MCF 10A (cell line): ENCODE measurements around the gene DBI. TPM values are rescaled to one million over a fixed set of nuclear protein-coding genes. Genes with fewer than 3 reads are reported as not detected.

Experiments
- BruUV-seq: library from RNA; stranded (reverse); fragments of 400-500 nt; replicated peaks from 2 replicates; lab custom pipeline; 2021; lab: Mats Ljungman, UMichigan
- CTCF ChIA-PET: fragments of 300-600 bp; sonication (Branson Sonifier 250); formaldehyde crosslinking; extraction: SDS; loops from one replicate; lab custom pipeline; 2021; ENCODE audit warnings: antibody characterized with exemption, inconsistent platforms; lab: Yijun Ruan, JAX
- POLR2A ChIA-PET: fragments of 300-600, 350-650 bp; sonication (Branson Sonifier 250); formaldehyde crosslinking; extraction: SDS; loops from one replicate; lab custom pipeline; 2020; ENCODE audit warnings: antibody characterized with exemption, inconsistent platforms; lab: Yijun Ruan, JAX
- DNase-seq: peaks from one replicate; pipeline ENCODE4 v3.0.0-alpha.2; 2018; ENCODE audit not compliant: unreplicated experiment
- H3K27ac Mint-ChIP-seq: one replicate; pipeline ENCODE4 v1.8.0; 2022; ENCODE audit warnings: mild to moderate bottlenecking, low read depth, mixed read lengths; ENCODE audit not compliant: unreplicated experiment
- H3K27me3 Mint-ChIP-seq: one replicate; pipeline ENCODE4 v1.8.0; 2022; ENCODE audit warnings: mixed read lengths; ENCODE audit not compliant: insufficient read depth, unreplicated experiment
- H3K36me3 Mint-ChIP-seq: one replicate; pipeline ENCODE4 v1.8.0; 2022; ENCODE audit warnings: mild to moderate bottlenecking, moderate library complexity, mixed read lengths; ENCODE audit not compliant: insufficient read depth, unreplicated experiment
- H3K4me1 Mint-ChIP-seq: one replicate; pipeline ENCODE4 v1.8.0; 2022; ENCODE audit warnings: mixed read lengths; ENCODE audit not compliant: insufficient read depth, unreplicated experiment
- H3K4me3 Mint-ChIP-seq: one replicate; pipeline ENCODE4 v1.8.0; 2022; ENCODE audit warnings: mild to moderate bottlenecking, moderate library complexity, mixed read lengths; ENCODE audit not compliant: unreplicated experiment
- H3K9me3 Mint-ChIP-seq: one replicate; pipeline ENCODE4 v1.8.0; 2022; ENCODE audit warnings: mixed read lengths; ENCODE audit not compliant: unreplicated experiment
- CTCF ChIP-seq: fragments of 200-600 bp; IDR thresholded peaks from one replicate; pipeline ENCODE4 v1.8.0; 2022; ENCODE audit warnings: antibody characterized with exemption, mild to moderate bottlenecking; ENCODE audit not compliant: unreplicated experiment
- intact Hi-C: fragments of 100-400 bp; cut with micrococcal nuclease; formaldehyde crosslinking; loops from 2 replicates; pipeline ENCODE4 v1.14.1; 2022
- total RNA-seq: library from RNA; stranded (reverse); gene quantifications from 2 replicates; pipeline ENCODE4 v1.2.3, GENCODE V29; 2022

Gene DBI
- total RNA-seq, 1 experiment from 2014 or later: 104 TPM

GRCh38 chr2:119323459-119323858 is 43.3 kb upstream of the DBI start:
- TF ChIP-seq CTCF: no peak
- ChIA-PET POLR2A (interaction anchor here (1.1 kb wide), 1 partner anchor 26 kb away, joined by 3 read pairs; no protein-coding TSS in a partner anchor), CTCF (interaction anchor here (1.8 kb wide), 1 partner anchor 12 kb away, joined by 5 read pairs; no protein-coding TSS in a partner anchor)
- intact Hi-C loops: no loop called here
- H3K9me3 Mint-ChIP-seq: no peaks in the 10 kb centered on the region
- peaks cover 11% of the 10 kb centered on the region for H3K4me1 Mint-ChIP-seq
- H3K36me3 Mint-ChIP-seq: no peaks in the 10 kb centered on the region
- no TSS peak for BruUV-seq
- DNase-seq: peak; percentile 7
- H3K4me3 Mint-ChIP-seq: no peak overlapping the region
- no peaks in the 10 kb centered on the region for H3K27me3 Mint-ChIP-seq
- no peak overlapping the region for H3K27ac Mint-ChIP-seq

GRCh38 chr2:119324685-119325270 is 42.0 kb upstream of the DBI start:
- POLR2A ChIA-PET: interaction anchor here (0.7 kb wide), 1 partner anchor 121 kb away, joined by 3 read pairs; no protein-coding TSS in a partner anchor
- DNase-seq: no peak
- H3K27me3 Mint-ChIP-seq: no peaks in the 10 kb centered on the region
- CTCF ChIA-PET: interaction anchor here (0.6 kb wide), 1 partner anchor 65 kb away, joined by 3 read pairs; no protein-coding TSS in a partner anchor
- H3K27ac Mint-ChIP-seq: no peak overlapping the region
- TF ChIP-seq CTCF: no peak
- intact Hi-C loops: no loop called here
- no peak overlapping the region for H3K4me3 Mint-ChIP-seq
- H3K4me1 Mint-ChIP-seq: peaks cover 5% of the 10 kb centered on the region
- H3K9me3 Mint-ChIP-seq: no peaks in the 10 kb centered on the region
- no peaks in the 10 kb centered on the region for H3K36me3 Mint-ChIP-seq
- BruUV-seq: no TSS peak

GRCh38 chr2:119326938-119327337 is 39.8 kb upstream of the DBI start:
- ChIA-PET CTCF (interaction anchor here (0.6 to 0.7 kb wide), 2 partner anchors 896 to 1138 kb away, joined by 4 read pairs; no protein-coding TSS in a partner anchor), POLR2A (no interaction called here)
- no peak overlapping the region for H3K27ac Mint-ChIP-seq
- no peak overlapping the region for H3K4me3 Mint-ChIP-seq
- H3K4me1 Mint-ChIP-seq: peaks cover 5% of the 10 kb centered on the region
- intact Hi-C loops: no loop called here
- no peak for DNase-seq
- BruUV-seq: no TSS peak
- H3K27me3 Mint-ChIP-seq: no peaks in the 10 kb centered on the region
- H3K36me3 Mint-ChIP-seq: no peaks in the 10 kb centered on the region
- H3K9me3 Mint-ChIP-seq: no peaks in the 10 kb centered on the region
- no peak for TF ChIP-seq CTCF

- Mint-ChIP-seq H3K4me3 (no peak overlapping the region), H3K27ac (no peak overlapping the region), H3K9me3 (no peaks in the 10 kb centered on the region), H3K27me3 (no peaks in the 10 kb centered on the region), H3K4me1 (peaks cover 5% of the 10 kb centered on the region), H3K36me3 (no peaks in the 10 kb centered on the region)
- no peak for DNase-seq
- intact Hi-C loops: no loop called here
- ChIA-PET POLR2A (no interaction called here), CTCF (interaction anchor here (0.6 kb wide), 2 partner anchors 40 to 896 kb away, joined by 3 to 4 read pairs; partner anchors contain the start of gene DBI)
- no TSS peak for BruUV-seq
- TF ChIP-seq CTCF: no peak
These were observed 39.3 kb upstream of the DBI start for GRCh38 chr2:119327431-119327830.
